MCF 10A (cell line): ENCODE data around the gene TCP1. TPM values are rescaled to one million over a fixed set of nuclear protein-coding genes. Genes with fewer than 3 reads are reported as not detected.

Experiments used
- BruUV-seq: library from RNA; stranded (reverse); fragments of 400-500 nt; replicated peaks from 2 replicates; lab custom pipeline; 2021; lab: Mats Ljungman, UMichigan
- CTCF ChIA-PET: fragments of 300-600 bp; sonication (Branson Sonifier 250); formaldehyde crosslinking; extraction: SDS; loops from one replicate; lab custom pipeline; 2021; ENCODE audit warnings: antibody characterized with exemption, inconsistent platforms; lab: Yijun Ruan, JAX
- POLR2A ChIA-PET: fragments of 300-600, 350-650 bp; sonication (Branson Sonifier 250); formaldehyde crosslinking; extraction: SDS; loops from one replicate; lab custom pipeline; 2020; ENCODE audit warnings: antibody characterized with exemption, inconsistent platforms; lab: Yijun Ruan, JAX
- DNase-seq: peaks from one replicate; pipeline ENCODE4 v3.0.0-alpha.2; 2018; ENCODE audit not compliant: unreplicated experiment
- H3K27ac Mint-ChIP-seq: one replicate; pipeline ENCODE4 v1.8.0; 2022; ENCODE audit warnings: mild to moderate bottlenecking, low read depth, mixed read lengths; ENCODE audit not compliant: unreplicated experiment
- H3K27me3 Mint-ChIP-seq: one replicate; pipeline ENCODE4 v1.8.0; 2022; ENCODE audit warnings: mixed read lengths; ENCODE audit not compliant: insufficient read depth, unreplicated experiment
- H3K36me3 Mint-ChIP-seq: one replicate; pipeline ENCODE4 v1.8.0; 2022; ENCODE audit warnings: mild to moderate bottlenecking, moderate library complexity, mixed read lengths; ENCODE audit not compliant: insufficient read depth, unreplicated experiment
- H3K4me1 Mint-ChIP-seq: one replicate; pipeline ENCODE4 v1.8.0; 2022; ENCODE audit warnings: mixed read lengths; ENCODE audit not compliant: insufficient read depth, unreplicated experiment
- H3K4me3 Mint-ChIP-seq: one replicate; pipeline ENCODE4 v1.8.0; 2022; ENCODE audit warnings: mild to moderate bottlenecking, moderate library complexity, mixed read lengths; ENCODE audit not compliant: unreplicated experiment
- H3K9me3 Mint-ChIP-seq: one replicate; pipeline ENCODE4 v1.8.0; 2022; ENCODE audit warnings: mixed read lengths; ENCODE audit not compliant: unreplicated experiment
- intact Hi-C: fragments of 100-400 bp; cut with micrococcal nuclease; formaldehyde crosslinking; loops from 2 replicates; pipeline ENCODE4 v1.14.1; 2022
- total RNA-seq: library from RNA; stranded (reverse); gene quantifications from 2 replicates; pipeline ENCODE4 v1.2.3, GENCODE V29; 2022
- TF ChIP-seq, protein P1 (sequence below): fragments of 200-600 bp; IDR thresholded peaks from one replicate; pipeline ENCODE4 v1.8.0; 2022; ENCODE audit warnings: antibody characterized with exemption, mild to moderate bottlenecking; ENCODE audit not compliant: unreplicated experiment

TCP1 gene
- total RNA-seq, 1 experiment from 2014 or later = 351 TPM

DNA sequence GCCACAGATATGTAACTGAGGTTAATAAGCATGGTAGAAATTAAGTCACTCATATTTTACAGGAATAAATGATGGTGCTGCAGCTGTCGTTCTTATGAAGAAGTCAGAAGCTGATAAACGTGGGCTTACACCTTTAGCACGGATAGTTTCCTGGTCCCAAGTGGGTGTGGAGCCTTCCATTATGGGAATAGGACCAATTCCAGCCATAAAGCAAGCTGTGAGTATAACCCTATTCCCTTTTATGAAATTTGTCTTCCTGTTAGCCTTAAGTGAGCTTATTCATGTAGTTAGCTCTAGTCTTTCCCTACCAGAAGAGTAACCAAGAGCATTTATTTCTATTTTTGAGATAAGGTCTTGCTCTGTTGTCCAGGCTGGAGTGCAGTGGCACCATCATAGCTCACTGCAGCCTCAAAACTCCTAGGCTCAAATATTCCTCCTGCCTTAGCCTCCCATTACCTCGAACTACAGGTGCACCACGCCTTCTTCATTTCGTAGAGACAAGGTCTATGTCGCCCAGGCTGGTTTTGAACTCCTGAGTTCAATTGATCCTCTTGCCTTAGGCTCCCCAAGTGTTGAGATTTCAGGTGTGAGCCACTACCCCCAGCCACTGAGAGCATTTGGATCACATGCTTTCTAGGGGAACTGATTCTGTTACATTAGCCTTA is 12.0 kb downstream of the TCP1 start:
- Mint-ChIP-seq H3K4me1 (peaks cover 7% of the 10 kb centered on the region), H3K36me3 (peaks cover 97% of the 10 kb centered on the region), H3K9me3 (no peaks in the 10 kb centered on the region), H3K27ac (no peak overlapping the region), H3K4me3 (no peak overlapping the region), H3K27me3 (no peaks in the 10 kb centered on the region)
- POLR2A ChIA-PET = interaction anchor here (1.1 to 5.5 kb wide), 3 partner anchors 10 to 51 kb away, joined by 4 to 33 read pairs (median 6); partner anchors contain the start of genes MRPL18, TCP1 and WTAP
- no peak for DNase-seq
- intact Hi-C loops = no loop called here
- TF ChIP-seq, protein P1, sequence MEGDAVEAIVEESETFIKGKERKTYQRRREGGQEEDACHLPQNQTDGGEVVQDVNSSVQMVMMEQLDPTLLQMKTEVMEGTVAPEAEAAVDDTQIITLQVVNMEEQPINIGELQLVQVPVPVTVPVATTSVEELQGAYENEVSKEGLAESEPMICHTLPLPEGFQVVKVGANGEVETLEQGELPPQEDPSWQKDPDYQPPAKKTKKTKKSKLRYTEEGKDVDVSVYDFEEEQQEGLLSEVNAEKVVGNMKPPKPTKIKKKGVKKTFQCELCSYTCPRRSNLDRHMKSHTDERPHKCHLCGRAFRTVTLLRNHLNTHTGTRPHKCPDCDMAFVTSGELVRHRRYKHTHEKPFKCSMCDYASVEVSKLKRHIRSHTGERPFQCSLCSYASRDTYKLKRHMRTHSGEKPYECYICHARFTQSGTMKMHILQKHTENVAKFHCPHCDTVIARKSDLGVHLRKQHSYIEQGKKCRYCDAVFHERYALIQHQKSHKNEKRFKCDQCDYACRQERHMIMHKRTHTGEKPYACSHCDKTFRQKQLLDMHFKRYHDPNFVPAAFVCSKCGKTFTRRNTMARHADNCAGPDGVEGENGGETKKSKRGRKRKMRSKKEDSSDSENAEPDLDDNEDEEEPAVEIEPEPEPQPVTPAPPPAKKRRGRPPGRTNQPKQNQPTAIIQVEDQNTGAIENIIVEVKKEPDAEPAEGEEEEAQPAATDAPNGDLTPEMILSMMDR = no peak
- CTCF ChIA-PET = no interaction called here
- no TSS peak for BruUV-seq

GRCh38 chr6:159772196-159772595 is 17.2 kb downstream of the TCP1 start:
- H3K9me3 Mint-ChIP-seq = no peaks in the 10 kb centered on the region
- no peaks in the 10 kb centered on the region for H3K4me1 Mint-ChIP-seq
- no peak for DNase-seq
- BruUV-seq = no TSS peak
- TF ChIP-seq, protein P1 = no peak
- no peak overlapping the region for H3K27ac Mint-ChIP-seq
- intact Hi-C loops = no loop called here
- no peak overlapping the region for H3K4me3 Mint-ChIP-seq
- ChIA-PET CTCF (interaction anchor here (0.7 kb wide), 1 partner anchor 207 kb away, joined by 3 read pairs; no protein-coding TSS in a partner anchor), POLR2A (interaction anchor here (0.7 to 1.5 kb wide), 6 partner anchors 16 to 596 kb away, joined by 3 to 4 read pairs (median 4); partner anchors contain the start of genes MRPL18 and TCP1)
- H3K36me3 Mint-ChIP-seq = peaks cover 94% of the 10 kb centered on the region
- H3K27me3 Mint-ChIP-seq = no peaks in the 10 kb centered on the region

DNA sequence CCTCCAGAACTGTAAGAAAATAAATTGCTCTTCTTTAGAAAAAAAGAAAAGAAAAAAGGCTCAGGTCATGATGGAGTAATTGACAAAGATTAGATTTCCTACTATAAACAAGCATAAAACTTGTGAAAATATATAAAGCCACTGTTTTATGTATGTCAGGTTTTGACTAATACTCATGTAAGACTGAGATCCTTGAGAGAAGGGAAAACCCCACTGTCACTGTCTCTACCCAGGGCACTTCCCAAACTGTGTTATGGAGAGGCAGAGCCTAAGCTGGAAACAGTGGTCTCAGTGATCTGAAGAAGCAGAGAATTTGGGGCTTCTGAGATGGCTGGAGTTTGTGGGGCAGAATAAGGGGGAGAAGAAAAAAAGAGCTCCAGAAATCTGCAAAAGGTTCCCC is 19.9 kb downstream of the TCP1 start:
- BruUV-seq = no TSS peak
- H3K27me3 Mint-ChIP-seq = no peaks in the 10 kb centered on the region
- no peak overlapping the region for H3K27ac Mint-ChIP-seq
- intact Hi-C loops = no loop called here
- H3K9me3 Mint-ChIP-seq = no peaks in the 10 kb centered on the region
- CTCF ChIA-PET = interaction anchor here (0.5 kb wide), 1 partner anchor 12 kb away, joined by 3 read pairs; no protein-coding TSS in a partner anchor
- POLR2A ChIA-PET = interaction anchor here (0.7 to 0.9 kb wide), 2 partner anchors 10 to 20 kb away, joined by 4 to 6 read pairs; partner anchors contain the start of gene TCP1
- no peaks in the 10 kb centered on the region for H3K4me1 Mint-ChIP-seq
- no peak overlapping the region for H3K4me3 Mint-ChIP-seq
- DNase-seq = no peak
- H3K36me3 Mint-ChIP-seq = peaks cover 96% of the 10 kb centered on the region
- TF ChIP-seq, protein P1 = no peak

DNA sequence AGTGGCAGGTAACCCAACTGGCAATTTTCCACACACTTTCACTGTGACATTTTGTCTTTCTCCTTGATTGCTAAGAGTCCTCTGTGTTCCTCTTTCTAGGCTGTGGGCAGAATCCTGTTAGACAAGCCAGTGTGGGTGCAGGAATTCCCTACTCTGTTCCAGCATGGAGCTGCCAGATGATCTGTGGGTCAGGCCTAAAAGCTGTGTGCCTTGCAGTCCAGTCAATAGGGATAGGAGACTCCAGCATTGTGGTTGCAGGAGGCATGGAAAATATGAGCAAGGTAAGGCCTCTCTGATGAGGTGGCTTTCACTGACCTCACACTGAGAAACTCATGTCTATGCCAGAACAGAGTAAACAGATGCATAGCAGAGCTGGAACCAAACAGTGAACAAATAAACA is 22.5 kb downstream of the TCP1 start:
- TF ChIP-seq, protein P1 = no peak
- ChIA-PET CTCF (interaction anchor here (1.0 kb wide), 2 partner anchors 20 to 47 kb away, joined by 3 read pairs; no protein-coding TSS in a partner anchor), POLR2A (interaction anchor here (0.6 kb wide), 1 partner anchor 1533 kb away, joined by 3 read pairs; no protein-coding TSS in a partner anchor)
- H3K27ac Mint-ChIP-seq = no peak overlapping the region
- H3K4me3 Mint-ChIP-seq = no peak overlapping the region
- peaks cover 7% of the 10 kb centered on the region for H3K4me1 Mint-ChIP-seq
- DNase-seq = no peak
- H3K27me3 Mint-ChIP-seq = no peaks in the 10 kb centered on the region
- intact Hi-C loops = no loop called here
- no TSS peak for BruUV-seq
- H3K36me3 Mint-ChIP-seq = peaks cover 98% of the 10 kb centered on the region
- no peaks in the 10 kb centered on the region for H3K9me3 Mint-ChIP-seq
